ENCODE measurements around the gene MBOAT1. TPM values are rescaled to one million over a fixed set of nuclear protein-coding genes. Genes with fewer than 3 reads are reported as not detected.

MBOAT1 gene
- total and polyA plus RNA-seq, 5 experiments from 2014 or later: 0.14 to 3.5 (median 0.60) TPM

GRCh38 chr6:20207088-20207418, 5.2 kb downstream of the MBOAT1 start:
- POLR2A ChIA-PET: no interaction called here
- H3K27ac Mint-ChIP-seq: peak overlapping the region; percentile 15 to 94 (median 69)
- peaks cover 0 to 1% (median 0%) of the 10 kb centered on the region in 9 donors for H3K9me3 Mint-ChIP-seq
- H3K36me3 Mint-ChIP-seq: no peaks in the 10 kb centered on the region
- peaks cover 0 to 4% (median 0%) of the 10 kb centered on the region in 5 donors for H3K27me3 Mint-ChIP-seq
- DNase-seq (no peak), ATAC-seq (no peak)
- peak overlapping the region; percentile 62 to 83 (median 78) for H3K4me3 Mint-ChIP-seq
- peaks cover 17 to 68% (median 41%) of the 10 kb centered on the region in 4 donors for H3K4me1 Mint-ChIP-seq

GRCh38 chr6:20205722-20206161, 6.5 kb downstream of the MBOAT1 start:
- Mint-ChIP-seq H3K4me1 (peaks cover 12 to 60% (median 30%) of the 10 kb centered on the region in 4 donors), H3K27ac (peak overlapping the region in 6 of 10 donors; percentile 40 to 94 (median 68)), H3K27me3 (peaks cover 0 to 4% (median 0%) of the 10 kb centered on the region in 5 donors), H3K36me3 (no peaks in the 10 kb centered on the region), H3K9me3 (peaks cover 0 to 1% (median 0%) of the 10 kb centered on the region in 9 donors), H3K4me3 (peak overlapping the region in 5 of 10 donors; percentile 11 to 81 (median 39))
- POLR2A ChIA-PET: interaction anchor here (0.9 kb wide), 1 partner anchor 30 kb away, joined by 3 read pairs; no protein-coding TSS in a partner anchor
- DNase-seq (no peak), ATAC-seq (no peak)

- Mint-ChIP-seq H3K4me1 (peaks cover 12 to 52% (median 26%) of the 10 kb centered on the region in 4 donors), H3K9me3 (peaks cover 0 to 1% (median 0%) of the 10 kb centered on the region in 9 donors), H3K27me3 (peaks cover 0 to 4% (median 0%) of the 10 kb centered on the region in 5 donors), H3K4me3 (no peak overlapping the region), H3K27ac (peak overlapping the region in 2 of 10 donors; percentile 83 to 94), H3K36me3 (no peaks in the 10 kb centered on the region)
- ATAC-seq (no peak), DNase-seq (no peak)
- POLR2A ChIA-PET: no interaction called here
Observed at GRCh38 chr6:20204512-20204894, 7.8 kb downstream of the MBOAT1 start.

- no peak for ATAC-seq
- Mint-ChIP-seq H3K4me3 (peak overlapping the region in 1 of 10 donors; percentile 15), H3K27ac (peak overlapping the region in 4 of 10 donors; percentile 26 to 94 (median 55))
Observed at GRCh38 chr6:20203561-20204511, 8.4 kb downstream of the MBOAT1 start.

GRCh38 chr6:20202699-20203302, 9.5 kb downstream of the MBOAT1 start:
- Mint-ChIP-seq H3K4me3 (no peak overlapping the region), H3K27ac (no peak overlapping the region)

More at GRCh38 chr6:20203561-20204511, 8.4 kb downstream of the MBOAT1 start:
- Mint-ChIP-seq H3K9me3 (peaks cover 0 to 1% (median 0%) of the 10 kb centered on the region in 9 donors), H3K4me1 (peaks cover 12 to 47% (median 26%) of the 10 kb centered on the region in 4 donors), H3K27me3 (peaks cover 0 to 4% (median 0%) of the 10 kb centered on the region in 5 donors), H3K36me3 (no peaks in the 10 kb centered on the region)
- POLR2A ChIA-PET: no interaction called here
- no peak for DNase-seq

GRCh38 chr6:20202324-20202658, 10.0 kb downstream of the MBOAT1 start:
- no peak overlapping the region for H3K4me3 Mint-ChIP-seq
- H3K27ac Mint-ChIP-seq: no peak overlapping the region
- POLR2A ChIA-PET: no interaction called here
- H3K27me3 Mint-ChIP-seq: peaks cover 0 to 4% (median 0%) of the 10 kb centered on the region in 5 donors
- no peak for DNase-seq
- no peaks in the 10 kb centered on the region for H3K36me3 Mint-ChIP-seq
- ATAC-seq: no peak
- H3K9me3 Mint-ChIP-seq: peaks cover 0 to 1% (median 0%) of the 10 kb centered on the region in 9 donors
- peaks cover 12 to 38% (median 23%) of the 10 kb centered on the region in 4 donors for H3K4me1 Mint-ChIP-seq

More at GRCh38 chr6:20202699-20203302, 9.5 kb downstream of the MBOAT1 start:
- Mint-ChIP-seq H3K36me3 (no peaks in the 10 kb centered on the region), H3K27me3 (peaks cover 0 to 4% (median 0%) of the 10 kb centered on the region in 5 donors), H3K4me1 (peaks cover 12 to 42% (median 24%) of the 10 kb centered on the region in 4 donors), H3K9me3 (peaks cover 0 to 1% (median 0%) of the 10 kb centered on the region in 9 donors)
- POLR2A ChIA-PET: no interaction called here
- ATAC-seq: no peak
- no peak for DNase-seq

- Mint-ChIP-seq H3K36me3 (no peaks in the 10 kb centered on the region), H3K27me3 (peaks cover 0 to 4% (median 0%) of the 10 kb centered on the region in 5 donors), H3K4me1 (peaks cover 3 to 26% (median 10%) of the 10 kb centered on the region in 4 donors), H3K27ac (no peak overlapping the region), H3K4me3 (no peak overlapping the region), H3K9me3 (peaks cover 0 to under 1% (median 0%) of the 10 kb centered on the region in 9 donors)
- ATAC-seq (no peak), DNase-seq (no peak)
- POLR2A ChIA-PET: no interaction called here
Observed at GRCh38 chr6:20200761-20201630, 11.3 kb downstream of the MBOAT1 start.

- Mint-ChIP-seq H3K4me3 (no peak overlapping the region), H3K27me3 (peaks cover 0 to 10% (median 2%) of the 10 kb centered on the region in 5 donors), H3K27ac (no peak overlapping the region), H3K36me3 (no peaks in the 10 kb centered on the region), H3K4me1 (peaks cover 0 to 5% (median under 1%) of the 10 kb centered on the region in 4 donors), H3K9me3 (no peaks in the 10 kb centered on the region)
- ATAC-seq (no peak), DNase-seq (no peak)
- POLR2A ChIA-PET: no interaction called here
Observed at GRCh38 chr6:20198775-20199174, 13.5 kb downstream of the MBOAT1 start.

- POLR2A ChIA-PET: no interaction called here
- peaks cover 0 to 2% (median under 1%) of the 10 kb centered on the region in 4 donors for H3K4me1 Mint-ChIP-seq
- no peak for DNase-seq
- H3K9me3 Mint-ChIP-seq: no peaks in the 10 kb centered on the region
- no peak overlapping the region for H3K27ac Mint-ChIP-seq
- ATAC-seq: no peak
- H3K36me3 Mint-ChIP-seq: no peaks in the 10 kb centered on the region
- no peak overlapping the region for H3K4me3 Mint-ChIP-seq
- peaks cover 0 to 10% (median 2%) of the 10 kb centered on the region in 5 donors for H3K27me3 Mint-ChIP-seq
Observed at GRCh38 chr6:20198156-20198774, 14.0 kb downstream of the MBOAT1 start.

GRCh38 chr6:20197251-20197650, 15.0 kb downstream of the MBOAT1 start:
- Mint-ChIP-seq H3K36me3 (no peaks in the 10 kb centered on the region), H3K4me3 (no peak overlapping the region), H3K9me3 (no peaks in the 10 kb centered on the region), H3K27me3 (peaks cover 0 to 10% (median 2%) of the 10 kb centered on the region in 5 donors), H3K4me1 (peaks cover 0 to 4% (median 0%) of the 10 kb centered on the region in 4 donors), H3K27ac (no peak overlapping the region)
- DNase-seq (no peak), ATAC-seq (no peak)
- POLR2A ChIA-PET: no interaction called here

- Mint-ChIP-seq H3K4me3 (no peak overlapping the region), H3K36me3 (no peaks in the 10 kb centered on the region), H3K27ac (no peak overlapping the region), H3K4me1 (peaks cover 0 to 4% (median 0%) of the 10 kb centered on the region in 4 donors), H3K9me3 (peaks cover 0 to 5% (median 0%) of the 10 kb centered on the region in 9 donors), H3K27me3 (peaks cover 0 to 10% (median 3%) of the 10 kb centered on the region in 5 donors)
- ATAC-seq (no peak), DNase-seq (no peak)
- POLR2A ChIA-PET: no interaction called here
Observed at GRCh38 chr6:20192625-20193024, 19.6 kb downstream of the MBOAT1 start.

- POLR2A ChIA-PET: no interaction called here
- Mint-ChIP-seq H3K36me3 (no peaks in the 10 kb centered on the region), H3K4me1 (peaks cover 0 to 4% (median 0%) of the 10 kb centered on the region in 4 donors), H3K4me3 (no peak overlapping the region), H3K9me3 (peaks cover 0 to 5% (median 0%) of the 10 kb centered on the region in 9 donors), H3K27me3 (peaks cover 0 to 10% (median 3%) of the 10 kb centered on the region in 5 donors), H3K27ac (no peak overlapping the region)
- no peak for DNase-seq
- ATAC-seq: no peak
Observed at GRCh38 chr6:20191992-20192391, 20.3 kb downstream of the MBOAT1 start.
